Measurements from ENCODE around the gene MANSC4. TPM values are rescaled to one million over a fixed set of nuclear protein-coding genes. Genes with fewer than 3 reads are reported as not detected.

Gene MANSC4
- total RNA-seq: not detected

DNA sequence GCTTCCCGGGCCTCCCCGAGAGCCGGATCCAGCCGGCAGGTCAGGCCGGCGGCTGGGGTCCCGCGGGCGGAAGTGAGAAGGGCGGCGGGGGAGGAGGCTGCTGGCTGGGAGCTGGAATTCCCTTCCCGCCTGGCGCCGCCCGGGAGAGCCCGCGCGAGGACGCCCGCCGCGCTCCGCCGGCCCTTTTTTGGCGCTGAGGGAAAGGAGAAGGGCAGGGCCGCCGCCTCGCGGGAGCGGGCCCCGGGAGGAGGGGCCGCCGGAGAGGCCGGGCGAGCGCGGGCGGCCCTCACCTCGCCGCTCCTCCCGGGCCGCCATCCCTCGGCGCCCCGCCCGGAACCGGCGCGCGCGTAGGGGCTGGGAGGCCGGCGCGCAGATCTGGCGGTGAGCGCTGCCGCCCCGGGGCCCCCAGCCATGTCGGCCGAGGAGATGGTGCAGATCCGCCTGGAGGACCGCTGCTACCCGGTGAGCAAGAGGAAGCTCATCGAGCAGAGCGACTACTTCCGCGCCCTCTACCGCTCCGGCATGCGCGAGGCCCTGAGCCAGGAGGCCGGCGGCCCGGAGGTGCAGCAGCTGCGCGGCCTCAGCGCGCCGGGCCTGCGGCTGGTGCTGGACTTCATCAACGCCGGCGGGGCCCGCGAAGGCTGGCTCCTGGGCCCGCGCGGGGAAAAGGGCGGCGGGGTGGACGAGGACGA is at the start of gene MANSC4, which contains the start of gene KLHL42:
MANSC4 (minus strand) TSS at position 317 of the 692 bp plus-strand sequence. CDS start 8,960 bp downstream, outside the sequence.
KLHL42 (plus strand) TSS at position 314 of the 692 bp plus-strand sequence; CDS start at position 412, 98 bp downstream.
- ChIA-PET CTCF (interaction anchor here (0.5 to 2.3 kb wide), 9 partner anchors 8 to 558 kb away, joined by 3 to 11 read pairs (median 4); no protein-coding TSS in a partner anchor), POLR2A (interaction anchor here (0.6 to 2.9 kb wide), 13 partner anchors 9 to 84 kb away, joined by 3 to 19 read pairs (median 3); no protein-coding TSS in a partner anchor)
- Mint-ChIP-seq H3K27me3 (no peaks in the 10 kb centered on the region), H3K27ac (peak within 1 kb of the TSS; percentile 84), H3K4me1 (ENCODE audit: low read depth) (peaks cover 33% of the 10 kb centered on the region), H3K9me3 (no peaks in the 10 kb centered on the region), H3K36me3 (ENCODE audit: low read depth) (peaks cover 27% of the 10 kb centered on the region), H3K4me3 (peak within 1 kb of the TSS; percentile 83)
- TF ChIP-seq CTCF (IDR thresholded peaks at IDR 0.05): no peak
- intact Hi-C loops (cut with micrococcal nuclease): no loop called here
- ATAC-seq (peak; percentile 78), DNase-seq (peak; percentile 67)

DNA sequence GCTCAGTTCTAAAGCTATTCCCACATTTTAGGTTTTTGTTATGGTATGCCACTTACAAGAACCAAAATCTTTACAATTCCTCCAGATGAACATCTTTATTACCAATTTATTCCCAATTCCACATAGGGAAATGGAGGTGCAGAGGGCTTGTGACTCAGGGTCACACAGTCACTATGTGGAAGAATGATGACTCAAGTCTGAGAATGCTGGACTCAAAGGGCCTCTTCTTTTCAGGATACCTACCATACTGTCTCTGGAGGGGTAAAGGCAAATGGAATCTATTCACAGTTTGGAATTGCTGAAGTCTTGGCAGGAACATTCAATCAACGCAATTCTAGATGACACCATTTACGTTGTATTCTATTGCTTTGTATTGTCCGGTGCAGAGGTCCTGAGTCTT is 48.2 kb upstream of the MANSC4 start:
- H3K4me3 Mint-ChIP-seq: no peak overlapping the region
- ChIA-PET CTCF (no interaction called here), POLR2A (no interaction called here)
- H3K9me3 Mint-ChIP-seq: no peaks in the 10 kb centered on the region
- TF ChIP-seq CTCF (IDR thresholded peaks at IDR 0.05): no peak
- no peaks in the 10 kb centered on the region for H3K36me3 Mint-ChIP-seq (ENCODE audit: low read depth)
- peaks cover 38% of the 10 kb centered on the region for H3K27me3 Mint-ChIP-seq
- no peak for ATAC-seq
- DNase-seq: no peak
- H3K4me1 Mint-ChIP-seq (ENCODE audit: low read depth): peaks cover 12% of the 10 kb centered on the region
- intact Hi-C loops (cut with micrococcal nuclease): no loop called here
- H3K27ac Mint-ChIP-seq: no peak overlapping the region

- no peak overlapping the region for H3K27ac Mint-ChIP-seq
- ChIA-PET CTCF (no interaction called here), POLR2A (interaction anchor here (0.7 kb wide), 1 partner anchor 64 kb away, joined by 3 read pairs; no protein-coding TSS in a partner anchor)
- intact Hi-C loops (cut with micrococcal nuclease): no loop called here
- peaks cover 30% of the 10 kb centered on the region for H3K4me1 Mint-ChIP-seq (ENCODE audit: low read depth)
- no peak for DNase-seq
- H3K36me3 Mint-ChIP-seq (ENCODE audit: low read depth): no peaks in the 10 kb centered on the region
- peaks cover 34% of the 10 kb centered on the region for H3K27me3 Mint-ChIP-seq
- TF ChIP-seq CTCF (IDR thresholded peaks at IDR 0.05): no peak
- H3K9me3 Mint-ChIP-seq: no peaks in the 10 kb centered on the region
- ATAC-seq: no peak
- no peak overlapping the region for H3K4me3 Mint-ChIP-seq
Measured at GRCh38 chr12:27826076-27826475, 46.0 kb upstream of the MANSC4 start.

- Mint-ChIP-seq H3K4me1 (ENCODE audit: low read depth) (peaks cover 31% of the 10 kb centered on the region), H3K4me3 (no peak overlapping the region), H3K27ac (no peak overlapping the region), H3K27me3 (peaks cover 33% of the 10 kb centered on the region), H3K36me3 (ENCODE audit: low read depth) (no peaks in the 10 kb centered on the region), H3K9me3 (no peaks in the 10 kb centered on the region)
- DNase-seq (peak; percentile 32), ATAC-seq (no peak)
- ChIA-PET CTCF (interaction anchor here (0.7 to 4.8 kb wide), 4 partner anchors 19 to 116 kb away, joined by 3 to 55 read pairs (median 7); no protein-coding TSS in a partner anchor), POLR2A (no interaction called here)
- TF ChIP-seq CTCF (IDR thresholded peaks at IDR 0.05): no peak
- intact Hi-C loops (cut with micrococcal nuclease): no loop called here
Measured at GRCh38 chr12:27824126-27824842, 44.2 kb upstream of the MANSC4 start.
